NCI-H226 (cell line): ENCODE results near the gene FAM47E.
"Not testable (repeated sequence)": the region's sequence is repeated elsewhere in the genome, so short reads cannot be mapped to it uniquely, and the experiment has no call there.

Experiments used
- DNase-seq: peaks from one replicate; pipeline ENCODE4 v3.0.0-alpha.2; 2015

Gene FAM47E

DNA sequence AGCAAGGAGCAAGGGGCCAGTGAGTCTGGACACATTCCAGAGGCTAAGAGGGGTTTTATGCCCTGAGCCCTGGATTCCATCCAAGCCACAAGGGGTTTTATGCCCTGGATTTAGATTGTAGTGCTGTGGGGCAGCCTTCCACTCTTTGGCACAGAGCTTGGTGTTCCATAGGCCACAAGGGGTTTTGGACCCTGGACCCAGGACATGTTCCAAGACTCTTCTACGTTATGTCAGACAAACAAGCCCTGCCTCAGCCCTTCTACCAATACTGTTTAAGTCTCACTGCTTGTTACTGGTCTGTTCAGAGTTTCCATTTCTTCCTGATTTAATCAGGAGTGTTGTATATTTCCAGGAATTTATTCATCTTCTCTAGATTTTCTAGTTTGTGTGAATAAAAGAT, 25.1 kb upstream of the FAM47E start:
- DNase-seq = no peak

DNA sequence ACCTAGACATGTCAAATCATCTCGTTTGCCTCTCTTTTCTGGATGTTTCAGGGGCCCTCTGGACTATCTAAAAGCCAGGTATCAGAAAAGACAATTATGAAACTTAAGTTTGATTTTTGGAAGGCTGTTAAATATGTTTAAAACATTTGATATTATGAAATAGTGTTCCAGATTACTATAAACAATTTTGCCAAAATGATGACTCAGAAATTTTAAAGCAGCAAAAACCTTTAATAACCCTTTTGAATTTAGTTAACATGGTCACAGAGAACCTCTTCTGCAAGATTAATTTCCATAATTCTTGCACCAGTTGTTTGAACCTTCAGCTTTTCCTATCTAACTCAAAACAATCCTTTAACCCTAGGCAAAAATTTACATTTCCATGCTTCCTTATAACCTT, 18.8 kb upstream of the FAM47E start:
- no peak for DNase-seq

DNA sequence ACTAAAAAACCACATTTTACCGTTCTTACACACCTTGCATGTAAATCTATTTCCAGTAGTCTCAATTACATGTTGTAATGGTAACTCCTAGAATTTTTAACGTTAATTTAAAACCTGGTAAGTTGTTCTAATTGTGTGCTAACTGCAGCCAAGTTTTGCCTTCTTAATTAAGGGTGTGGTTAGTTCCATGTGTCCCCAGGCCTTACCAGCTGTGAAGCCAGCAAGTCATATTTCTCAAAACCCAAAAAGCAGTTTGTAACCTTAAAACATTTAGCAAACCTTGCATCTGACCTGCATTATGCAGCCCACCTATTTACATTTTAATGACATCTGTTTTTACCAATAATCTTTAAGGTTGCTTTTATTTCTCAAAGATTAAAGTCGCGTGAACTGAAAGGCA, 18.4 kb upstream of the FAM47E start:
- DNase-seq = no peak

DNA sequence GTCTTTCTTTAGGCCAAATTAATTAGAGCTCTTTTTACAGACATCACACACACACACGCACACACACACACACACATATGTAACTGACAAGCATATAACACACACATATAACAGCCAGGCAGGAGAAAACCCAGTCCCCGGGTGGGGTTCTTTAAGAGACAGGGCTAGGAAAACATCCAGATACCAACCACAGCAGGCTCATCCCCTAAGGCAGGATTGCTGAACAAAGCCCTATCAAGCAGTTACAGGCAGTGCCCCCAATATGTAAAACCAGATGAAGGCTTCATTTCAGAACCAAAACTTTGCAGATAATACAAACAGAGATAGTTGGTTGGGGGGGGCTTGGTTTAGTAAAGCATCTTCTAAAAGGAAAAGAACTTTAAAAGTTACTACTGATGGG, 18.0 kb upstream of the FAM47E start:
- no peak for DNase-seq

DNA sequence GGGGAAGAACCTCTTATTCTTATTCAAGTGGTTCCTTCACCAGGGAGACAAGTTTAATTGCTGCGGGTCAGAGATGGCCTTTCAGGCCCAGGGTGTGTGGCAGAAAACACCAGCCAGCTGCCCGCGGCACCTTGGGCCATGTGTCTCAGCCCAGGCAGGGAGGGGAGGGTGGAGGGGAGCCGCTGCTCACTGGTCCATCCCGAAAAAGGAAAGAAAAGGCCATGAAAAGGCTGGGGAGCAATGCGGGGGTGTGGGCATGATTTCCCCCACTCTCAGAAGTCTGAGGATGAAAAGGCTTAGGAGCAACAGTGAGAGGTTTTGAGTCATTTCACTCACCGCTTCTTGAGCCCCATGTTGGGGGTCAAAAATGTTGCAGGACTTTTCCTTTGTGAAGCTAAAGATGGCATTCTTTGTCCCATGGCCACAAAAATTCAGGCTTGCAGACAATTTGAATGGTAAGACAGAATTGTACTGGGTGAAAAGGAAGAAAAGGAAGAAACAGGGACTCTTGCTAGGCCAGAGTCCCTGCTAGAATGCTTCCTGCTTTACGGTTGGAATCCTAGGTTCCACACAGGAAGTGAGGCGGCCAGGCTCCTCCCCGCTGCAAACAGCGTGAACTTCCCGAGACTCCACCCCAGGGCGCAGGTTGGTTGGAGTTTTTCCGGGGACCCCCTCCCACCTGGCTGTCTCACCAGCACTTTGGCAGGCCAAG, 17.4 kb upstream of the FAM47E start:
- no peak for DNase-seq

DNA sequence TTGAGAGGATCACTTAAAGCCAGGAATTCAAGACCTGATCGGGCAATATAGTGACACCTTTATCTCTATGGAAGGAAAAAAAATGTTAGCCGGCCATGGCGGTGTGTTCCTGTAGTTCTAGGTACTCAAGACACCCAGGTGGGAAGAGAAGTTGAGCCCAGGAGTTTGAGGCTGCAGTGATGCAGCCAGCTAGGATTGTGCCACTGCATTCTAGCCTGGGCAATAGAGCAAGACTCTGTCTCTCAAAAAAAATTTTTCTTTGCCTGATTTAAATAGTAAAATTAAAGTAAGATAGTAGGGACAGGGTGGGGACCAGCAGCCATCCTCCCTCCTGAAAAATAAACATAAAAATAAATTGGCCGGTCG, 16.9 kb upstream of the FAM47E start:
- no peak for DNase-seq

DNA sequence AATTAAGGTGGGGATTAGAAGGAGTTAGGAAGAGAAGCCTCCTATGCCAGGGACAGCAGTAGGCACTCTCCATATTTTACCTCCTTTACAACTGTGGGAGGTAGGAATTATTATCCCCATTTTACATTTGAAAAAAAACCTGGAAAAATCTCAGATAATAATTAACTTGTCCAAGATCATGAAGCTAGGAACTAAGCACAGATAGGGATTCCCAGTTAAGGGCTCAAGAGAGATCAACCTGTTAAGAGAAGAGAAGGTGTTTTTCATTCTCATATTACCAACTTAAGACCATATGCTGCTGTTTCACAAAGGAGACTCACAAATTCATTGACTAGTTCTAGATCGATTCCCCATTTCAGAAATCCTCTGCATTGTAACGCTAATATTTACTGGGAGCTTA, 16.1 kb upstream of the FAM47E start:
- no peak for DNase-seq

DNA sequence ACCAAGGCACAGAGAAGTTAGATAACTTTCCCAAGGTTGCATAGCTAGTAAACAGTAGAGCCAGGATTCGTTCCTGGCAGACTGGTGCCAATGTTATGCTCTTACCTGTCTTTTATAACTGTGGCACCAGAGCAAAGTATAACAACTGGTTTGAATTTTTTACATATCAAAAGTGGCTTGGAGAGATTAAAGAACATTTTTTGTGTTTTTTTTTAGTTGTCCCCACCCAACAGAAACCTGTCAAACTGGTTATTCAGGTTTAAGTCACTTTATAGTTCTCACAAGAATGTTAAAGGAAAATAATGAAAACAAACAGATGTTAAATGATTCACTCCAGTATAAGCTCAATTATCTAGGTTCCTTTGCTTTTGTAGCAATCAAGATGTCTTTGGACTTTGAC, 15.6 kb upstream of the FAM47E start:
- no peak for DNase-seq

DNA sequence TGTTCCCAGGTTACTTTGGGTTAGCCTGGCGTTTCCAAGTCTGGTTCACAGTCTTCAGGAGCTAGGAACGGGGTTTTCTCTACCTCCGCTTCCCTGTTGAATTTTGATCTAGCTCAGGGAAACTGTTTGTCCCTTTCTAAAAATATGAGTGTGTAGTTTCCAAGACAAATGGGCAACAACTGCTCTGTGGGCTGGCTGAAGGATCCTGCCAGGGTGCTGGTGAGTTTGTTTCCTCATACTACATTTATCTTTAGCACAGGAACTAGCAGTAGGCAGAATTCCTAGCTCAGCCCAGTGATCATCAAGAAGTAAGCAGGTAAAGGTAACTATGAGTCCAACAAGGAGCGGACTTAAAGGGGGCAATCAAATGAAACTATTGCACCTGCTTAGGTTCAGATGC, 13.3 kb upstream of the FAM47E start:
- DNase-seq = no peak

DNA sequence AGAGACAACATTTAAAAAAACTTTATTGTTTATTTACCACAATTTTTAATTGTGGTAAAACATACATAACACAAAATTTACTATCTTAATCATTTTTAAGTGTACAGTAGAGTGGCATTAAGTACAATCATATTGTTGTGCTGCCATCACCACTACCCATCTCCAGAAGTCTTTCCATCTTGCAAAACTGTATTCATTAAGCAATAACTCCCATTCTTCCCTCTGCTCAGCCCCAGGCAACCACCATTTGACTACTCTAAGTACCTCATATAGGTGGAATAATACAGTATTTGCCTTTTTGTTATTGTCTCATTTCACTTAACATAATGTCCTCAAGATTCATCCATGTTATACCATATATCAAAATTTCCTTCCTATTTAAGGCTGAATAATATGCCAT, 12.8 kb upstream of the FAM47E start:
- DNase-seq = no peak

DNA sequence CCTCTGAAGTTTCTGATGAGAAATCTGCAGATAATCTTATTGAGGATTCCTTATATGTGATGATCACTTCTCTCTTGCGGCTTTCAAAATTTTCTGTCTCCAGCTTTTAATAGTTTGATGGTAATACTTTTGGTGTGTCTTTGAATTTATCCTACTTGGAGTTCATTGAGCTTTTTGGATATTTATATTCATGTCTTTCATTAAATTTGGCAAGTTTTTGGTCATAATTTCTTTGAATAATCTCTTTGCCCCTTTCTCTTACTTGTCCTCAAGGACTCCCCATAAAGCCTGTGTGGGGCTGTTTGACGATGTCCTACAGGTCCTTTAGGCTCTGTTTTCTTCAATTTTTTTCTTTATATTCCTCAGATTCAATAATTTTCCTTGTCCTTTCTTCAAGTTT, 11.3 kb upstream of the FAM47E start:
- no peak for DNase-seq

DNA sequence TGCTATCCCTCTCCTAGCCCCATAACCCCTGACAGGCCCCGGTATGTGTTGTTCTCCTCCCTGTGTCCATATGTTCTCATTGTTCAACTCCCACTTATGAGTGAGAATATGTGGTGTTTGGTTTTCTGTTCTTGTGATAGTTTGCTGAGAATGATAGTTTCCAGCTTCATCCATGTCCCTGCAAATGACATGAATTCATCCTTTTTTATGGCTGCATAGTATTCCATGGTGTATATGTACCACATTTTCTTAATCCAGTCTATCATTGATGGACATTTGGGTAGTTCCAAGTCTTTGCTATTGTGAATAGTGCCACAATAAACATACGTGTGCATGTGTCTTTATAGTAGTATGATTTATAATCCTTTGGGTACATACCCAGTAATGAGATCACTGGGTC, 7.6 kb upstream of the FAM47E start:
- not testable (repeated sequence) for DNase-seq

DNA sequence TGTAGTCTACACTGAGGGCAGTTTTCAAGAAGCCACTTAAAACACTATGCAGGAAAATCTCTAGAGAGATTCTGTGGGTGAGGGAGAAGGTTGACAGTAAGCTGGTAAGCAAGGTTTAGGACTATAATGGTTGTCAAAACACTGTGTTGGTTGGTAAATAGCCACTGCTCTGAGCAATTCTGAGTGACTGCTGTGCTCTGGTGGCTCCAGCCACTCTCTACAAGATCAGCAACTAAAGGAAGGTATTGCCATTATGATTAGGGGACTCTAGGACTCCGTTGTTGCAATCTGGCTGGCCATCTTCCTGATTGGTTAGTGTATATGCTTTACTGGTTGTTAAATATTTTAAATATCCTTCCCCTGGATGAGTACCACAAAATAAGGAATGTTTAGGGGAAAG, 5.5 kb upstream of the FAM47E start:
- no peak for DNase-seq

DNA sequence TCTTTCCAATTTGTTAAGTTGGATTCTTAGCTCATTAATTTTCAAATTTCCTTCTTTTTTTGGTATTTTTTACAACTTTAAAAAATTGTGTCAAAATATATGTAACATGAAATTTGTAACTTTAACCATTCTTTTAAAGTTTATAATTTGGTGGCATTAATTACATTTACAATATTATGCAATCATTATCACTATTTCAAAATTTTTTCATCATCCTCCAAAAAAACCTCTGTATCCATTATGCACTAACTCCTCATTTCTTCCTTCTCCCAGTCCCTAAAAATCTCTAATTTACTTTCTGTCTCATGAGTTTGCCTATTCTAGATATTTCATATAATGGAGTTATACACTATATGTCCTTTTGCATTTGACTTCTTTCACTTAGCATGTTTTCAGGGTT, 4.7 kb upstream of the FAM47E start:
- no peak for DNase-seq

DNA sequence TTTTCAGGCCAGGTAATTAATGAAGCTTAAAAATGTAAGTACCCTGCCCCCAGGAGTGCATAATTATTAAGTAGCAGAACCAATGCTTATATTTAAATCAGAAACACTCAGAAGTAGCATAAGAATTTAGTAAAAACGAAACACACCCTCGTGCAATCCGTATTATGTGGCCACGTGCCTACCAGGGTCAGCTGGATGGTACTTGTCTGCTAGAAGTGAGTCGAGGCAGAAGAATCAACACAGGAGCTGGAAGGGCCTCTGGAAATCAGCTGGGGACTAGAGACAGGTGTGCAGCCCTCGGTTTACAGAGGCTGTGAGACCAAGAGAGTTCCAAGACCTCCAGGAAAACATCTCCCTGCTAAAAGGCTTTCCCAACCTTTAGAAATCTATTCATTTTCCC, 559 bp upstream of the FAM47E start:
- no peak for DNase-seq

DNA sequence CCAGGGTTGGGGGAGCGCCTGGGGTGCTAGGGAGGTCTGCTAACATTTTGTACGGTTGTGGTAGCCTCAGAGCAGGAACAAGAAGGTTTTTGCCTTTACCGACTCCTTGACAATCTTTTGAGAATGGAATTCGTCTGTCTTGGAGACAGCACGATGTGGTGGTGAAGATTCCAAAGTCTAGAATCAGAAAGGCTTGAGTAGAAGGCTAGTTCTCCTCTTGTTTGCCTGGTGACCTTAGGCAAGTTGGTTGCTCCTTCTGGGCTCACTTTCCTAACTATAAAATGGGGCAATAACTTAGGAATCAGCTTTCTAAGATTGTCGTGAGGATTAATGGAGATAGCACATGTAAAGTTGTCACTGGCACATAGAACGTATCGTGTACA, 741 bp downstream of the FAM47E start:
- DNase-seq = no peak

DNA sequence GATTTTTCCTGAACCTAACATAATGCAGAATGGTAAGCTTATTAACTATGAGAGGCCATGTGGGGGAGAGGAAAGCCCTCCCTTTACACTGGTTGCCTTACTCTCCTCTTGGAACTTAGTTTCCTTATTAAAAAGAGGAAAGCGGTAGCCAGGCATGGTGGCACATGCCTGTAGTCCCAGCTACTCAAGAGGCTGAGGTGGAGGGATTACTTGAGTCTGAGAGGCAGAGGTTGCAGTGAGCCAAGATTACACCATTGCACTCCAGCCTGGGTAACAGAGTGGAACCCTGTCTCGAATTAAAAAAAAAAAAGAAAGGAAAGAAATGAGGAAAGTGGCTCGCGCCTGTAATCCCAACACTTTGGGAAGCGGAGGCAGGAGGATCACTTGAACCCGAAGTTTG, 2.0 kb downstream of the FAM47E start:
- no peak for DNase-seq

DNA sequence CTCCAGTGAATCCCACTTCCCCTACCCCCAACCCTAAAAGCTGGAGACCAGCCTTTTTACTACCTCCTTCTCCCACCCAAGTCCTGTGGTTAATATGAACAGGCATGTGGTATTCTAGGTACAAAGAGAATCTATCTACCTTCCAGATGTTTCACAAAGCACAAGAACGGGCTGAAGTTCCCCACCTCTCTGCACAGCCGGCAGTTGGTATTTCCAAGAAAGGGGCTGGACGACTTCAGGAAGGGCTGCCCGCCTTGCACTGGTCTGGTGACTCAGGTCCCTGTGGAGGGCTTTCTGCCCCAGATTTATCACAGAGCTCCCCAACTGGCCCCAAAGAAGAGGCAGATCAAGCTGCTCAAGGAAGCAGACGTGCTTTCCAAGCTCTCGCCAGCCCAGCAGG, 4.5 kb downstream of the FAM47E start:
- DNase-seq = no peak

DNA sequence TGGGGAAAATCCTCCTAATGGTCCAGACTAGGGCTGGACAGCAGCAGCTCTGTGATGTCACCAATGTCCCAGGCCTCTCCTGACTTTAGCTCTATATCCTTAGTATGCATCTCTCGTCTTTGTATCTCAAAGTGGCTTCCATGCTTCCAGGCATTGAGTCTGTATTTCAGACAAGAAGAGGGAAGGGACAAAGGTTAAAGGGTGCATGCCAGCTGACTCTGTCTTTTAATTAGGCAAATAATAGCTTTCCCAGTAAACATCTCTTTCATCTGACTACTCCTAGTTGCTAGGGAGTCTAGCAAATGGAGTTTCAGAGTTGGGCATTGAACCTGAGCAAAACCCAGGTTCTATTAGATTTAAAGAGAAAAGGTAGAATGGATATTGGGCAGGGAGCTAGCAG, 5.4 kb downstream of the FAM47E start:
- no peak for DNase-seq

DNA sequence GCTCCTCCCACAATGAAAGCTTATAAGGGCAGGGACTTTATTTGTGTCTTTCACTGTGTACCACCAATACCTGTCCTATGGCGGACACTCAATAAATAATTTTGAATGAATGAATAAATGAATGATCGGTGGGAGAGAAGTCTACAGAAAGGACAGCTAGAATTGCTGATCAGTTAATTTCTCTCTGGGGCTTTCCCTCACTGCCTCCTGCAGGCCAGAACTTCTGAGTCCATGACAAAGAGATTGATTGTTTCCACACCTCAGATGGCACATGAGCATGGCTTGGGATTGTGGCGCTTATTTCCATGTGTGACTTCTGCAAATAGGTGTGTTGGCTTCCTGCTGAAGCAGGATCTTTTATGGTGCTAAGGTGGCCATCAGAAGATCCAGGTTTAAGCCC, 6.3 kb downstream of the FAM47E start:
- DNase-seq = no peak

DNA sequence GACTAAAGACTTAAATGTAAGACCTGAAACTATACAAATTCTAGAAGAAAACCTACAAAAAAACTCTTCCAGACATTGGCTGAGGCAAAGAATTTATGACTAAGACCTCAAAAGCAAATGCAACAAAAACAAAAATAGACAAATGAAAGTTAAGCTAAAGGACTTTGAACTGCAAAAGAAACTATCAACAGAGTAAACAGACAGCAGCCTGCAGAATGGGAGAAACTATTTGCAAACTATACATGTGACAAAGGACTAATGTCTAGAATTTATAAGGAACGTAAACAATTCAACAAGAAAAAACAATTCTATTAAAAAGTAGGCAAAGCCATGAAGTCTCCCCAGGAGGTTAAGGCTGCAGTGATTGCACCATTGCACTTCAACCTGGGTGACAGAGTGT, 9.1 kb downstream of the FAM47E start:
- no peak for DNase-seq

DNA sequence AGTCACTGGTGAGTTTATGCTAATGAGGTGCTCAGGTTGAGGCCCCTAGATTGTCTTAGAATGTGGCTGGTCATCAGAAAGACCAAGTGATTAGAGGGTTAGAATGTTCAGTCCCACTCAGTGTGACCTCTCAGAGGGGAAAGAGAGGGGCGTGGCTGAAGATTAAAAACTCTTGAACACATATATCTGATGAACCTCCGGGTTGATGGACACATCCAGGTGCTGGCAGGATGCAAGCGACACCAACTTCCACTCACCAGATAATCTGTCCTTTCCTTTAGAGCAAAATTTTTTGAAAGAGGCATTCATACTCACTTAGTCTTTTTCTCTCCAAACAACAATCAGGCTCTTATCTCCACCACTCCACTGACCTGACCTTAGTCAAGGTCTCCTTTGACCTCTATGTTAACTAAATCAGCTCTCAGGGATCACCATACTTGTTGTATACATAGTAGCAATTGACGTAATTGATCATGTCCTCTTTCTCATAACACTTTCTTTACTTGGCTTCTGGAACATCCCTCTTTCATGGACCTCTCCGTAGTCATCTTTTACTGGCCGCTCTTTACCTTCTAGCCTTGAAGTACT, 14.2 kb downstream of the FAM47E start:
- DNase-seq = no peak

DNA sequence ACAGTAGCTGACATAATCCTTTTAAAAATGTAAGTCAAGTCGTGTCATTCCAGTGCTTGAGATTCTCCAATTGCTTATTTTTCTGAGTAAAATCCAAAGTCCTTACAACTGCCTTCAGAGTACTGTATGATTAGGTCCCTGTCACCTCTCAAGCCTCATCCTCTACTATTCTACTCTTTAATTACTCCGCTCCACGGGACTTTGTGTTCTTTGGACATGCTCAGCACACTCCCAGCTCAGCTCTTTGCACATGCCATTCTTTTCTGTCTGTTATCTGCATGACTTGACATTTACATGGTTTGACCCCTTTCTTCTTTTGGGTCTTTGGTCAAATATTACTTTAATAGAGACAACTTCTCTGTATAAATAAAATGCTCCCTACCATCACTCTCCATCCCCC, 15.1 kb downstream of the FAM47E start:
- no peak for DNase-seq

DNA sequence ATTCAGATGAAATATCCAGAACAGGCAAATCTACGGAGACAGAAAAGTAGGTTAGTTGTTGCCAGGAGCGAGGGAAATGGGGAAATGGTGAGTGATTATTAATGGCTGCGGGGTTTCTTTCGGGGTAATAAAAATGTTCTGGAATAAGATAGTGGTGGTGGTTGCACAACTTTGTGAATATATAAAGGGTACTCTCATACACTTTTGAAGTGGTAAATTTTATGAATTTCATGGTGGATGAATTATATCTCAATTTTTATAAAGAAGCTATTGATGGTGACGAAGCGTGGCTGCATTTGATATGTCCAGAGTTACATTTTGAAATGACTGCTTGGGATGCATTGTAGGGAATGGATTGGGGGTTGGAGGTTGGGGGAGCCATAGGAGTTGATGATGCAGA, 16.3 kb downstream of the FAM47E start:
- no peak for DNase-seq
